WTC11 (cell line): ENCODE measurements around the gene RABAC1.

Experiments
- ATF1 ChIP-seq: sonication (generic); formaldehyde crosslinking; IDR thresholded peaks from 2 replicates; pipeline ENCODE4 v1.8.1; 2023; ENCODE audit warnings: mild to moderate bottlenecking, moderate library complexity, missing genetic modification reagents
- ETV6 ChIP-seq: sonication (generic); formaldehyde crosslinking; IDR thresholded peaks from 2 replicates; pipeline ENCODE4 v1.8.1; 2022; ENCODE audit warnings: mild to moderate bottlenecking, missing genetic modification reagents
- JUN ChIP-seq: sonication (generic); formaldehyde crosslinking; IDR thresholded peaks from 2 replicates; pipeline ENCODE4 v1.8.0; 2023; ENCODE audit warnings: mild to moderate bottlenecking, missing genetic modification reagents
- MYBL2 ChIP-seq: sonication (generic); formaldehyde crosslinking; IDR thresholded peaks from 2 replicates; pipeline ENCODE4 v1.8.1; 2023; ENCODE audit warnings: mild to moderate bottlenecking, moderate library complexity, missing genetic modification reagents
- TCF7 ChIP-seq: sonication (generic); formaldehyde crosslinking; IDR thresholded peaks from 2 replicates; pipeline ENCODE4 v1.8.0; 2022; ENCODE audit warnings: mild to moderate bottlenecking, low read depth, missing genetic modification reagents, moderate library complexity
- TF ChIP-seq, protein P1 (sequence below): fragments of 200-600 bp; IDR thresholded peaks from 2 replicates; pipeline ENCODE4 v1.8.0; 2022; ENCODE audit warnings: antibody characterized with exemption

DNA sequence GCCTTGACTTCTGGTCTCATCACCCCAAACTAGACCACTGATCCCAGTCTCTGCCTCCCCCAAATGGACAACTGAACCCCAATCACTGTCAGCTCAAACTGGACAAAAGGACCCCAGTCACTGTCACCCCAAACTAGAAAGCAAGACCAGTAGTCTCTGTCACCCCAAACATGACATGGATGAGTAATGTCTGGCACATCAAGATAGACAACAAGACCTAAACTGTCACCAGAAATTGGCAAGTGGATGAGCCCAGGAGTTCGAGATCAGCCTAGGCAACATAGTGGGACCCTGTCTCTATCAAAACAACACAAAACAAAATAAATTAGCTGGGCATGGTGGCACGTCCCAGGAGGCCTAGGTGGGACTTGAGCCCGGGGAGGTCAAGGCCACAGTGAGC is 12.0 kb downstream of the RABAC1 start:
- TF ChIP-seq, protein P1, sequence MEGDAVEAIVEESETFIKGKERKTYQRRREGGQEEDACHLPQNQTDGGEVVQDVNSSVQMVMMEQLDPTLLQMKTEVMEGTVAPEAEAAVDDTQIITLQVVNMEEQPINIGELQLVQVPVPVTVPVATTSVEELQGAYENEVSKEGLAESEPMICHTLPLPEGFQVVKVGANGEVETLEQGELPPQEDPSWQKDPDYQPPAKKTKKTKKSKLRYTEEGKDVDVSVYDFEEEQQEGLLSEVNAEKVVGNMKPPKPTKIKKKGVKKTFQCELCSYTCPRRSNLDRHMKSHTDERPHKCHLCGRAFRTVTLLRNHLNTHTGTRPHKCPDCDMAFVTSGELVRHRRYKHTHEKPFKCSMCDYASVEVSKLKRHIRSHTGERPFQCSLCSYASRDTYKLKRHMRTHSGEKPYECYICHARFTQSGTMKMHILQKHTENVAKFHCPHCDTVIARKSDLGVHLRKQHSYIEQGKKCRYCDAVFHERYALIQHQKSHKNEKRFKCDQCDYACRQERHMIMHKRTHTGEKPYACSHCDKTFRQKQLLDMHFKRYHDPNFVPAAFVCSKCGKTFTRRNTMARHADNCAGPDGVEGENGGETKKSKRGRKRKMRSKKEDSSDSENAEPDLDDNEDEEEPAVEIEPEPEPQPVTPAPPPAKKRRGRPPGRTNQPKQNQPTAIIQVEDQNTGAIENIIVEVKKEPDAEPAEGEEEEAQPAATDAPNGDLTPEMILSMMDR: no peak
- TF ChIP-seq JUN (CRISPR knock-in tag) (no peak), ETV6 (no peak), MYBL2 (CRISPR knock-in tag) (no peak), ATF1 (no peak), TCF7 (CRISPR knock-in tag) (no peak)
